Activated CD8-positive, alpha-beta memory T cell treated with anti-CD3 and anti-CD28 coated beads for 1 hour (primary cell): ENCODE results near the gene CRNKL1.
"Not testable (repeated sequence)": the region's sequence is repeated elsewhere in the genome, so short reads cannot be mapped to it uniquely, and the experiment has no call there.

Experiments used
- DNase-seq, 2 donors: peaks; one replicate each; pipeline ENCODE4 v3.0.0-alpha.2; 2020; ENCODE audit warnings: low read depth in 1 of 2; ENCODE audit errors: extremely low read depth in 1 of 2

CRNKL1 gene

DNA sequence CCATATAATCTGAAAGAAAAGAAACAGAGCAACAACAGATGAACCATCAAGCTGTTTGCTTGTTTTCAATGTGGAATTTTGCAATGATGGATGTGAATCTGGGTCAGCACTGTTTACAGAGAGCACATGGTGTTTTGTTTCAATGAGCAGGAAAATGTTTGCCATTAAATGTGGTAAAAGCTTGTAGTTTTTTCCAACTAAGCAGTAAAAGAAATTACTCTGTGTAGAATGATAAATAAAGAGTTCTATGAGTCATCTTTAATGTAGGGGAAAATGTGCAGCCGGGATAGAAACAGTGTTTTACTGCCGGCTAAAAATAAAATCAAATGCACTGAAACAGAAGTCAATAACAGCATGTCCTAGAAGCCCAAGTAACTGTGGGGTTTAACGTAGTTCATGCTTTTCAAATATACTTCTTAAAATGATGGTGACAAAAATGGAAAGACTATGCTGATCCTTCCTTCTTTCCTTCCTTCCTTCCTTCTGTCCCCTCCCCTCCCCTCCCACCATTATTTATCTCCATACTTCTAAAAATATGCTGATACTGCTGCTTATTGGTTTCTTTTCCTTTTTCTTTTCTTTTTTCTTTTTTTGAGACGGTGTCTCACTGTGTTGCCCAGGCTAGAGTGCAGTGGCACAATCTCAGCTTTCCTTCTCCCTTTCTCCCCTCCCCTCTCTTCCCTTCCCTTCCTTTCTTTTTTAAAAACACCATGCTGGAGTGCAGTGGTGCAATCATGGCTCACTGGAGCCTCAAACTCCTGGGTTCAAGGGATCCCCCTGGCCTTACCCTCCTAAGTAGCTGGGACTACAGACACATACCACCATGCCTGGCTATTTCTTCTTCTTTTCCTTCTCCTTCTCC is 41.4 kb downstream of the CRNKL1 start:
- DNase-seq, result no peak

DNA sequence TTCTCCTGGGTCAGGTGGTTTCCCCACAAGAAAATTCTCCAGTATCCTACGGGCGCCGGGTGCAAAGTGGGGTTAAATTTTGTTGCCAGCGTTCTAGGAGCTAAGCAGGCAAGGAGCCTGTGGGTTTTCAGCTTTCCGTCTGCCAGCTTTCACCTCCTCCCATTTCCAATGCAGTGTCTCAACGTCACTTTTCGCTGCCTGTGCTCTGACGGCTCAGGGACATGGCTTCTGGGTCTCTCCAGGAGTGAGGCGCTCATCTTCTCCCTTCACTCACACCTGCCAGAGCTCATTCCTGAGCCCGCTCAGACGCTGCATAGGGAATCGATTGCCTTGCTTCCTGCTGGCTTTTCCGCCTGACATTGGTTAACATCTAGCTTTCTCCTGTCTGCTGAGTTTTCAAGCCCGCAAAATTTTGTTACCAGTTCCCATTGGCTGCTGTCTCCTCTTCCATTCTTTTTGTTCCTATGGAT is 42.4 kb downstream of the CRNKL1 start:
- DNase-seq, result no peak

DNA sequence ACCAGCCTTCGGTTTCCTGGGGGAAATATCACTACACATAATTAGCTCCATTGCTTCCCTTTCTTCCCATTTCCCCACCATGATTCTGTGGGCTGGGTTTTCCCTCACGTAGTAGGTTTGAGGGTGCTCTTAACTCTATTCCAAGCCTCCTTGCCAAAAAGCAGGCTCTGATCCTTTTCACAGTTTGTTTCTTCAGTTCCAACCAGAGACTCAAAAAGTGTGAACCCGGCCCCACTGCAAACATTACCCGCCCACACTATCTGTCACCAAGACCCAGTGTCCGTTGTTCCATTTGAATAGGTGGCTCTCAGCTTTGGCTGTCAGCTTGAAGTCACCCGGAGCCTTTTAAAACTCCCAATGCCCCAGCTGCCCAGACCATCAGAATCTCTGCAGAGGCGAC is 46.9 kb downstream of the CRNKL1 start:
- no peak for DNase-seq

DNA sequence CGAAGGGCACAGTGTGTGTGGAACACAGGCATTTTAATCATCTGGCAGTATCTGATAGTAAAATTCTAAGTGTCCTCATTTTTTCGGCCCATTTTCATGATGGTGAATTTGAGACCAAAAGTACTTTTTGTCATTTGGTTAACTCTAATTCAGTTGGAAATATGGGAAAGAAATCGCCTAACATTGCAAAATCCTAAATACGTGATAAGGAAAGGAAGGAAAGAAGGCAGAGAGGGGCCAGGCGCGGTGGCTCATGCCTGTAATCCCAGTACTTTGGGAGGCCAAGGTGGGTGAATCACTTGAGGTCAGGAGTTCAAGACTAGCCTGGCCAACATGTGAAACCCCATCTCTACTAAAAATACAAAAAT is 48.3 kb downstream of the CRNKL1 start:
- not testable (repeated sequence) for DNase-seq

DNA sequence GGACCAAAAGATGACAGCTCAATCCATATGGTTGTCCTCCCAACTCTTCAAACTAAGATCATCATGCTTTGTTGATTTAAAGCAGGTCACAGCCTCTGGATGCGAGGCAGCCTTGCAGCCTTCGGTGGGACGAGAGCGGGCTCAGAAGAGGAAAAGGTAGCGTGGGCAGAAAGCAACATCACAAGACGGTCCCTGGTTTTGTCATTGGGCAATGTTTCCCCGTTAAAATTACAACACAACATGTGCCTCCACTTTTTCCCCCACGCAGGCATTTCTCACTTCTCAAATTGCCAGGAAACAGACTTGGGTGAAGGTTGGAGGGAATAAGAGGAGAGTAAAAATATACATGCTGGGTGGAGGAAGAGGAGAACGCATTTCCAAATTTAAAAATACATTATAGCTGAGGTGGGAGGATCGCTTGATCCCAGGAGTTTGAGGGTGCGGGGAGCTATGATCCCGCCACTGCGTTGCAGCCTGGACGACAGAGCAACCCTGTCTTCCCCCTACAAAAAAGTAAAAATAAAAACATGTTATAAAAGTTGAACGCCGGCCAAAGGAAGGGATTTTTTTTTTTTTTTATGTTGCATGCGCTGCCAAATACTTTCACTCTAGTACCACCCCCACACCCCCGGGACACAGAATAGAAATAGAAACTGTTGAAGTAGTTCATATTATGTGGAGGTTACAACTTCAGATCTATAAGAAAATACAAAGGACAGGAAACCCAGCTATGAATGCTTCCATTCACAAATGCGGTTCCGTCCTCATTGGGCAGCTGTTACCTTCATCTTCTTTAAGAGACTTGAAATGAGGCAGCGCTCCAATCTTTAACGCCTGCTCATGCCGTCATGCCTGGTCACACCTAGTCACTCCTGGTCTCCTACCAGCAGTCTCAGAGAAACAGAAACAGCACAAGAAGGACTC is 49.0 kb downstream of the CRNKL1 start:
- no peak for DNase-seq

DNA sequence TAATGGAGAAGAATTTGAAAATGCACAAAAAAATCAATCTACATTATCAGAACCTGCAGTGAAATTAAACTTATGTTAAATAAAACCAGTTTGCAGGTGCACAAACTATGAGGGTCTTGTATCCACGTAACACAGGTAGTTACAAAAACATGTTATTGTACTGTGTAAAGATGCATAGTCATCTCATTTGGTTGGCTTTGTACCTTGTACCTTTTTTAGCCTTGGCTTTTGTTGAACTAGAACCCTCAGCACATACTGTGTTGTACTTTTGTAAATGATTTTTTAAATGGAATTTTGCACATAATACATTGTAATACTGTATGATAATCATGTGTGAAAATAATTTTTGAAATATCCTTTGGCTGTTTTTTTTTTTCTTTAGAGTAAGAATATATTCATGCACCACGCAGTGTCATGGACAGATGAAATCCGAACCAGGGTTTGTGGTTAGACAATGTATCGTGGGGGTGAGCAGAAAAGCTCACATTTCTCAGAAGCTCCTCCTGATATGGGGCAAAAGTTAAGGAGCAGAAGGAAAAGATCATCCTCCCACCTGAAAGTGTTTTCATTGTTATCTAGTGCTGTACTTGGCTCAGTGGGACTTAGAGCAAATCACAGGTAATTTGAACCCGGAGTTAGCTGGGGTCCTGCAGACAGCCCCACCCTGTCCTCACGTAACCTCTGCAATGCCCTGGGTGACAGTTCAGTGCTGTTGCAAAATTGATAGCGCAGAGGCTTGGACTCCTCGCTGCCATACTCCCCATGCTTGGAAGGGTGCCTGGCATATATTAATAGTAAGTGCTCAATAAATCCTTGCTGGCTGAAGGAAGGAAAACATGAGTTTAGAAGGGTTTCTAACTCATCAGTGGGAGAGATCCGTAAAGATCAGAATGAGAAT is 49.9 kb downstream of the CRNKL1 start:
- DNase-seq, result no peak

DNA sequence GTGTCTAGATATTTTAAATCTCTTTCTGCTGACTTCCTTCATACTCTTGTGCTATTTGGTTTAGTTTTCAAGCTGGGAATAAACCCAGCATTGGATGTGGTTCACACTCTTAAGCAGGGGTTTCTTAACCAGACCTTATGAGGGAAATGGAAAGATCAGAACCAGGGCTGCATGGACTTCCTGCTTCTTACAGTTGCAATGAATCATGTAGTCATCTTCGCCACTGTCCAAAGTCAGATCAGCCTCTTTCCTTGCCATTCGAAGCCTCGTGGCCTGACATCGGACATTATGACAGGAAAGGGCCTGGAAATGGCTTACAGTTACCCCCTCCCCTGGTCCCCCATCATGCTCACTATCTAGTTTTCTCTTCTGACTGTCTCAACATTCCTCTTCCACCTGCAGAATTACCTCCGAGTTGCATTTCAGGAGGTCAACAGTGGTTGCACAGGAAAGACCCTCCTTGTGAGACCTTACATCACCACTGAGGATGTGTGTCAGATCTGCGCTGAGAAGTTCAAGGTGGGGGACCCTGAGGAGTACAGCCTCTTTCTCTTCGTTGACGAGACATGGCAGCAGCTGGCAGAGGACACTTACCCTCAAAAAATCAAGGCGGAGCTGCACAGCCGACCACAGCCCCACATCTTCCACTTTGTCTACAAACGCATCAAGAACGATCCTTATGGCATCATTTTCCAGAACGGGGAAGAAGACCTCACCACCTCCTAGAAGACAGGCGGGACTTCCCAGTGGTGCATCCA is 51.9 kb downstream of the CRNKL1 start:
- DNase-seq, result no peak

DNA sequence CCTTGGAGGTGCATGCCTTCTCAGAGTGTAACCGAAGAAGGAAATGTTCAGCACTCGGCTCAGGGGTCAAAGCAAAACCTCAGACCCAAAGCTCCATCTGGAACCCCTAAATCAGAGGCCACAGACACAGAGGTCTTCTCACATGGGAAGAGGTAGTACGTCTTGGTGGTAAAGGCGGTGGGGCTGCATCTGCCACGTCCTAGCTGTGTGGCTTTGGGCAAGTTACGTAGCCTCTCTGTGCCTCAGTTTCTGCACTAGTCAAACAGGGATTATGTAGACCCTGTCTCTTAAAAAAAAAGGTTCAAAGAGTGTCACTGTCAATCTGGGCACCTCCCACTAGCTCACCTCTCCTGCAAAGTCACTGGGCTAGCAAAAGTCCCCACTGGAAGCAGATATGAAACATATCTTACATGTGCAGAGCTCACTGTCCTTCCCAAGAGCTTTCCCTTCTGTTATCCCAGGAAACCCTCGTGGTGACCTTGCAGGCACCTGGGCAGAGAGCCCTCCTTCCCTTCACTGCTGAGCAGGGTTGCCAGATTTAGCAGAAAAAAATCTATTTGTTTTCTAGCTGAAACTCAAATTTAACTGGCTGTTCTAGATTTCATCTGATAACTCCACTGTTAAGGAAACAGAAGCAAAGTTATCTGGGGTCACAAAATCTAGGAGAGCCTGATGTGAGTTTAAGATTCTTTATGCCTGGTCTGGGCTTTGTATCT is 53.1 kb downstream of the CRNKL1 start:
- DNase-seq, result no peak

DNA sequence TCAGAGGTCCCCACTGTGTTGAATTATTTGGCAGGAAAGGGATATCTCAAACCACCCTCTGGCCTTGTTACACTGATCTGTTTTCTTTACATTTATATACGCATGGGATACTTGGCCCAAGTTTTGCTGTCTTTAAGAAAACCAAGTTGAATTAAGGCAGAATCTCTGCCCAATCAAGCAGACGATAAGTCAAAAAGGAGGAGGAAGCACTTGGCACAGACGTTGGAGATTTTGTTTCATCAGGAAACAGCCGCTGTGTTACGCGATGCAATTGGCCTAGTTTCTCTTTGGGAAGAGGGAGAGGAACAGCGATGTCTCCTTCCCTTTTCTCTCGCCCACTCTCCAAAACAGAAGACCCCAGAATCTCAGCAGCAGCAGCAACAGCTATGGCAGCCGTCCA is 55.3 kb downstream of the CRNKL1 start:
- no peak for DNase-seq

DNA sequence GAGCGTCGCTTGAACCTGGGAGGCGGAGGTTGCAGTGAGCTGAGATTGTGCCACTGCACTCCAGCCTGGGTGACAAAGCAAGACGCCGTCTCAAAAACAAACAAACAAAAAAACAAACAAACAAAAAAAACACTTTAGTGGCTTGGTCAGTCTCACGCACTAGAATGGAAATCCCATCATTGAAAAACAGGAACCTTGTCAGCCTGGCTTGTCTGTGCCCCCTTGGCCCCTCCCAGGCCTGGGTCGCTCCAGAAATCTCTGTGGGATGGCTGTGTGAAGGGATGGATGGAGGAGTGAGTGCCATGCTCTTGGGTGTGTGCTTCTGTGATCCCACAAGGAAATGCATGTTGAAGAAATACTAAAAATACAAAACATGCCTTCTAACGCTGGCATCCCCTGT is 56.0 kb downstream of the CRNKL1 start:
- no peak for DNase-seq

DNA sequence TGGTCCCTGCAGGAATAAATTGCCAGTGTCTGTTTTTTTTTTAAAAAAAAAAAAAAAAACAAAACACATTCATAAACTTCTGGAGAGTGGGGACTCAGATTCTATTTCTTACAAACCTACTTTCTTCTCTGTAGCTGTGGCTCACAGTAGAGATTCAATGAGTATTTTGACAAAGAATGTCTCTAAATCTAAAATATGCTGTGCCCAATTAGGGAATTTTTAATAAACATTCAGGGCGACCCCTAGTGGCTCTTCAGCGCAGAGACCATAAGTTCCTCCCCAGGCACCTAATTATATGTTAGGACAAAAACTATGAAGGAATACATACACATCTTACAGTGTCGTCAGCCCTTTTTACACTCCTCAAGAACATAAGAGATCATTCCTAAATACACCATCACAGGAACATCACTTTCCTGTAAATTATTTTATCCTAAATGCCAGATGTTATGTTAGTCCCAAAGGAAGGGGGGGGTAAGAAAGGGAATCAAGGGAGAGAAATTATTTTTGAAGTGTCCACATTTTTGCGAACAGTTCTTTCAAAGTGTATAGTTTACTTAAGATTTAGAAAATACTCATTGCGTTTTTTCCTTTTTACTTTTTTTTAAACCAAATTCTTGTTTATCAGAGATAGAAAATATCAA is 56.9 kb downstream of the CRNKL1 start:
- DNase-seq, result no peak

DNA sequence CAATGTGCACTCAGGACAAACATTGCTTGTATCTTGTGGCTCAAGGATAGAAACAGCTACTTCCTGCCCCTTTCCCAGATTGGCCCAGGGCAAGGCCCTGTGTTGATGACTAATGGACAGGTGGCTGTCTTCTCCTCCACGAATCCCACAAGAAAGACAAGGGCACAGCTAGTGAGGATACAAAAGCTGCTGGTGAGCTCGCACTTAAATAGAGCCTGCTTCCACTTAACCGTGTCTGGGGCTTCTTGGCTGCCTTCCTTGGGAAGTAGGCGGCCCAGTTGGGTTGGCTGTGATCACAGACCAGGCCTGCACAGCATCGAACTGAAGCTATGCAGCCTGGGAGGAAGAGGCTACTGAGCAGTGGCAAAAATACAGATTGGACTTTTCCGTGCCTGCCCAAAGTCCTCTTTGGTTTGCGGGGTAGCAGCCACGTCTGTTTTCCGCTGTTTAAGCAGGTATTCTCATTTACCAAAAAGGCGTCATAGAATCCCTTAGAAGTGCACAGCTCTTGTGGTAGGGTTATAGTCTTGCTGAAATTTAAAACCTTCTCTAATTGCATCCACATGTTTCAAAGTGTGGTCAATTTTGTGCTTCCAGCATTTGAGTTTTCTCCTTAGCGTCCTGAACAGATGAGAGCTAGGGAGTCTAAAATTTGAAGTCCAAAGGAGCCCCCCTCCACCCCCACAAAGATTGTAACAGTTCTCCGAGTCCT is 58.2 kb downstream of the CRNKL1 start:
- no peak for DNase-seq

DNA sequence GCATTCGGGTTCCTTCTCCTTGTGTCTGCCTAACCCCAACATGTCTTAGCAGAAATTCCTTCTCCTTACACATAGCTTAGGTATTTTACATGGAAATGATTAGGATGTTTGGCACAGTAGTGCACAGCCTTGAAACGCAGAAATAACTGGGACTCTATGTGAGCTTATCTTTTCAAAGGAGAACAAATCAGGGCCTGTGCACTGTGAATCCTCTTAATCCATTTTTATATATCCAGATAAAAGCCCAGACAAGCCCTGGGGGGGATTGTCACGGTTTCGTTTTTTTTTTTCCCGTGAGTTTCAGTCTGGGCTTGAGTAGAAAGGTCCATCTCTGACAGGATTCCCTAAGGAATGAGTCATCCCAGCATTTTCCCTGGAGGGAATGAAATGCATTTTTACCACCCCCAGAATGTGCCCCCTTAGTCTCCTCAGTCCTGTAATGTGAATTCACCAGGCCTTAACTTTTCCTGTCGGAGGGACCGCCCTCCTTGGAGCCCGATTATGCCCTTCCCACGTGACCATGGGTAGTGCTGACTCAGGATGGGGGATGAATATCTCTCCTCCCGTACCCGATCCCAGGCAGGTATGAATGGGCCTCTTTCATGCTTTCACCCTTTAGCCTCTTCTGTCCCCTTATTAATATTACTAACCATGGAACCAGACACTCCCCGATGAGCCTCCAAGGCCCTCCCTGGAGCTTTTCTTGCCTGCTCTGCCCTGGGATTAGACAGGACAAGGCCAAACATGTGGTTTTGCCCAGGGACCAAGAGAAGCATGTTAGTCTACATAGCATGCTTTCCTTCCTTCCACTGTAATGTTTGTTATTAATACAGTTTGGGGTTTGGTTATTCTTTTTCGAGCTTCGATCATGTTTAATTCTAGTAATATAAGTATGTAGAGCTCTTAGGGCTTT is 59.0 kb downstream of the CRNKL1 start:
- no peak for DNase-seq

DNA sequence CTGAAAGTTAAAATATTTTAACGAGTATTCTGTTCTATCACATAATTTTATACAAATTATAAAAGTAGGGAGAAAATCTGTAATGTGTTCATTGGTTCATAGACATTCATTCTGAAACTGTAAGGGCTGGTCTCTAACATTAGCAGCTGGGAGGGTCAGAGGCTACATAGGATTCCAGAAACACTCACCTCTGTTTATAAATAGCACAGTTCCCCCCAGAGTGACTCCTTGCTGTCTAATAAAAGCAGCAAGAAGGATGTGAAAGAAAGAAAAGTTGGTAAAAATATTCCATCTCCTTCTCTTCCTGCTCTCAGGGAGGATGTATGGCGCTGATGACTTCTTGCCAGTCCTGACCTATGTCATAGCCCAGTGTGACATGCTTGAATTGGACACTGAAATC is 60.4 kb downstream of the CRNKL1 start:
- DNase-seq, result no peak

DNA sequence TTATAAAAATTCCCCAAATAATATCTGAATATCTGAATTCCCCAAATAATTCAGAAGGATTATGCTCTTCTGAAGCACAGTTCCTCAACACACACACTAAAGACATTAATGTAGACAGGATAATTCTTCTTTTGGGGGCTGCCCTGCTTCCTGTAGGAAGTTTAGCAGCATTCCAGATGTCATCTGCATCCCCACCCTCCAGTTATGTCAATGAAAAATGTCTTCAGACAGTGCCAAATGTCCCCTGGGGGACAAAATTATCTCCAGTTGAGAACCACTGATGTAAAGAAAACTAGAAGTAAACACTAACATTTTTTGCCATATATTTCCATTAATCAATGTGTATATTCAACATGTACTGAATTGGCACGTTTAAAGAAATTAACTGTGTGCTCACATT is 61.0 kb downstream of the CRNKL1 start:
- DNase-seq, result no peak

DNA sequence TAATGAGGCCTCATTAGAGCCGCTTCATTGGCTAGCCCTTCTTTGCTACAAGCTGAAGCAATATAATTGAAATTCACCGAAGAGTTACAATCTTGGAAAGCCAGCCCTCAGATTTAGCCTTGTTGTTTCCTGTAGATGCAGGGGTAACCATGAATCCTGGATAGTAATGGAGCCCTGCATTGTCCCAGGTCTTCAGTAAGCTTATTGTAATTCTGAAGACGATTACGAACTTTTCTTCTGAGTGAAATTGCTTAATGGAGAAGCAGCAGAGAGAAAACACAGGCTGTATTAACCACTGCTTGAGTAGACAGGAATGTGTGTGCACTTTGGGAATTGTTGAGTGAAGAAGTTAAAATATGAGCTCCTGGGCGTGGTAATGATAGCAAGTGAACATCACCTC is 61.4 kb downstream of the CRNKL1 start:
- DNase-seq, result no peak

DNA sequence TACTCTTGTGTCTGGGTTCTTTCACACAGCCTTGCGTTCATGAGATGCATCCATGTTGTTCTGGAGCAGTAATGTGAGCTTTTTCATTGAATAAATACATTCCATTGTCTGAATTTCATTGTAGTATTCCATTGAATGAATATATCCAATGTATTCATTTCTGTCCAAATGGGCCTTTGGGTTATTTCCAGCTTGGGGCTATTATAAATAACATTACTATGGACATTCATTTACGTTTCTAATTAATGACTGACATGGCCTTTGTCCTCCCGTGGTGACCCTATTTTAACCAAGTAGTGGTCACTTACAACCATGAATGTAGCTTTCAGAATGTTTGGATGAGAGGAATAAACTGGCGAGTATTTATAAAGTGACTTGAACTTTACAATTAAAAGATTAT is 65.2 kb downstream of the CRNKL1 start:
- no peak for DNase-seq
